Esophagus muscularis mucosa (tissue), 4 donors: Measurements from ENCODE around the gene EDARADD. TPM values are rescaled to one million over a fixed set of nuclear protein-coding genes. Genes with fewer than 3 reads are reported as not detected.

ENCODE experiments used
- DNase-seq: peaks from one replicate; pipeline ENCODE4 v3.0.0-alpha.2; 2017; ENCODE audit errors: extremely low spot score
- H3K27ac ChIP-seq, 4 donors: fragments of 200-600 bp; sonication (generic); replicated peaks in 1 of 4; 1 replicate in 3 of 4; 2 replicates in 1 of 4; pipeline ENCODE4 v1.5.1; 2016 to 2019; ENCODE audit warnings: mild to moderate bottlenecking in 1 of 4
- H3K27me3 ChIP-seq, 4 donors: fragments of 200-600 bp; sonication (generic); one replicate each; pipeline versions ENCODE4 v1.5.1 to v1.6.0; 2016 to 2019
- H3K36me3 ChIP-seq, 4 donors: fragments of 200-600 bp; sonication (generic); one replicate each; pipeline ENCODE4 v1.5.1; 2016 to 2019
- H3K4me1 ChIP-seq, 4 donors: fragments of 200-600 bp; sonication (generic); one replicate each; pipeline ENCODE4 v1.5.1; 2016 to 2019
- H3K4me3 ChIP-seq, 4 donors: fragments of 200-600 bp; sonication (generic); 1 replicate in 2 of 4; 2 replicates in 2 of 4; pipeline ENCODE4 v1.5.1; 2016 to 2019; ENCODE audit warnings: mild to moderate bottlenecking in 4 of 4, moderate library complexity in 1 of 4
- H3K9me3 ChIP-seq, 4 donors: fragments of 200-600 bp; sonication (generic); 1 replicate in 3 of 4; 2 replicates in 1 of 4; pipeline ENCODE4 v1.5.1; 2016 to 2019
- EP300 ChIP-seq: sonication (generic); formaldehyde crosslinking; IDR thresholded peaks from one replicate; pipeline ENCODE4 v1.6.1; 2017; ENCODE audit warnings: antibody characterized with exemption
- POLR2A ChIP-seq: fragments of 450-650 bp; IDR thresholded peaks from one replicate; pipeline ENCODE4 v1.6.1; 2017; ENCODE audit warnings: antibody characterized with exemption, moderate library complexity, mild to moderate bottlenecking, low read depth
- POLR2AphosphoS5 ChIP-seq, 2 donors: sonication (generic); formaldehyde crosslinking; IDR thresholded peaks; one replicate each; pipeline ENCODE4 v1.6.1; 2017; ENCODE audit warnings: antibody characterized with exemption in 2 of 2
- WGBS: methylation state at CpG from one replicate; pipeline ENCODE4 v1.1.5; 2018; 5-methylcytosine and 5-hydroxymethylcytosine counted together
- intact Hi-C: fragments of 100-400 bp; cut with DNase I; formaldehyde crosslinking; loops from one replicate; pipeline ENCODE4 v1.15.1; 2023
- total RNA-seq, 4 donors: library from RNA; depleted of rRNA; stranded (reverse); fragments of >200 nt; gene quantifications; one replicate each; pipeline versions ENCODE4 v1.1.0 to v1.2.1, GENCODE V29; 2016
- TF ChIP-seq, protein P1 (sequence below), 3 experiments: fragments of 200-600 bp in 2 of 3; fragments of 450-650 bp in 1 of 3; sonication (generic) in 2 of 3; IDR thresholded peaks; one replicate each; pipeline ENCODE4 v1.5.1; 2017 to 2019; ENCODE audit warnings: antibody characterized with exemption in 3 of 3, mild to moderate bottlenecking in 2 of 3, moderate library complexity in 1 of 3

EDARADD gene
- total RNA-seq, 4 donors from 2014 or later = 0.66 to 1.6 TPM; not detected in 2

DNA sequence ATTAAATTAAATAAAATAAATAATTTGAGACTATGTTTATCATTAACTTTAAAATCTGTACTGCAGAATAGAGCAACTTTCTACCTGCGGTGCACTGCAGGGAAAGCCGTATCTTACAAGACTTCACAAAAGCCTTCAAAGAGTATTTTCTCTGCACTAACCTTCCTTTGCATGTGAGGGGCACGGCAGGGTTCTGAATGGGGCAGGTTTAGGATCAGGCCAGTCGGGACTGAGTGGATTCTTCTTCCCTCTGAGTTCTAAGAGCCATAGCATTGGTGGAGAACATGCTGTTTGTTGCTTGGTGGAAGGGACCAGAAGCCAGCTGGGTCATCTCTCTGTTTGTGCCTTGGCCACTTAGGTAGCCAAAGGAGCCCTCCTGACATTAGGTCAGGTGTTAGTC is 74.5 kb downstream of the EDARADD start:
- Histone ChIP-seq H3K36me3 (no peaks in the 10 kb centered on the region), H3K4me1 (peaks cover 0 to 9% (median 0%) of the 10 kb centered on the region in 4 donors), H3K9me3 (no peaks in the 10 kb centered on the region), H3K27ac (no peak overlapping the region), H3K27me3 (peaks cover 0 to 29% (median 0%) of the 10 kb centered on the region in 4 donors), H3K4me3 (no peak overlapping the region)
- DNase-seq = no peak
- 85% methylated on average over 4 of the region's 4 CpGs for WGBS
- intact Hi-C loops = no loop called here
- TF ChIP-seq EP300 (no peak), POLR2A (no peak), POLR2AphosphoS5 (IDR thresholded peaks at IDR 0.05) (no peak)
- TF ChIP-seq, protein P1, sequence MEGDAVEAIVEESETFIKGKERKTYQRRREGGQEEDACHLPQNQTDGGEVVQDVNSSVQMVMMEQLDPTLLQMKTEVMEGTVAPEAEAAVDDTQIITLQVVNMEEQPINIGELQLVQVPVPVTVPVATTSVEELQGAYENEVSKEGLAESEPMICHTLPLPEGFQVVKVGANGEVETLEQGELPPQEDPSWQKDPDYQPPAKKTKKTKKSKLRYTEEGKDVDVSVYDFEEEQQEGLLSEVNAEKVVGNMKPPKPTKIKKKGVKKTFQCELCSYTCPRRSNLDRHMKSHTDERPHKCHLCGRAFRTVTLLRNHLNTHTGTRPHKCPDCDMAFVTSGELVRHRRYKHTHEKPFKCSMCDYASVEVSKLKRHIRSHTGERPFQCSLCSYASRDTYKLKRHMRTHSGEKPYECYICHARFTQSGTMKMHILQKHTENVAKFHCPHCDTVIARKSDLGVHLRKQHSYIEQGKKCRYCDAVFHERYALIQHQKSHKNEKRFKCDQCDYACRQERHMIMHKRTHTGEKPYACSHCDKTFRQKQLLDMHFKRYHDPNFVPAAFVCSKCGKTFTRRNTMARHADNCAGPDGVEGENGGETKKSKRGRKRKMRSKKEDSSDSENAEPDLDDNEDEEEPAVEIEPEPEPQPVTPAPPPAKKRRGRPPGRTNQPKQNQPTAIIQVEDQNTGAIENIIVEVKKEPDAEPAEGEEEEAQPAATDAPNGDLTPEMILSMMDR (IDR thresholded peaks at IDR 0.05) = no peak

DNA sequence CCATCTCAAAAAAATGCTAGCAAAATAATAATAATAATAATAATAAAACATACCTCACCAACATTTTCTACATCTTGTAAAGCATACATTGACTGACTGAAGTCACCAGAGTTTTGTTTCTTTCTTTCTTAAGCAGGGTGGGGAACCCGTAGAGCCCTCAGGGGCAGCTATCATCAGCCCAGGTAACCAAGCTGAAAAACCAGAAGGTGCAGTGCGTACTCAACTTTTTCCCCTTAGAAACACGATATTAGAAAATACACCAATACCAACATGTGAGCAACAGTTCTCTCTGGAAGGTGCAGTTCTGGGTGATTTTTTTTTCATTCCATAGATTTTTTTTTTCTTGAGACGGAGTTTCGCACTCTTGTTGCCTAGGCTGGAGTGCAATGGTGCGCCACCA is 75.4 kb downstream of the EDARADD start:
- WGBS = 98% methylated on average over 6 of the region's 6 CpGs
- Histone ChIP-seq H3K36me3 (no peaks in the 10 kb centered on the region), H3K27ac (no peak overlapping the region), H3K9me3 (no peaks in the 10 kb centered on the region), H3K4me1 (peaks cover 0 to 9% (median 0%) of the 10 kb centered on the region in 4 donors), H3K4me3 (no peak overlapping the region), H3K27me3 (peaks cover 0 to 35% (median 0%) of the 10 kb centered on the region in 4 donors)
- DNase-seq = no peak
- intact Hi-C loops = no loop called here
- TF ChIP-seq EP300 = no peak
- no peak for TF ChIP-seq POLR2AphosphoS5 (IDR thresholded peaks at IDR 0.05)
- TF ChIP-seq, protein P1 (IDR thresholded peaks at IDR 0.05) = no peak
- TF ChIP-seq POLR2A = no peak

DNA sequence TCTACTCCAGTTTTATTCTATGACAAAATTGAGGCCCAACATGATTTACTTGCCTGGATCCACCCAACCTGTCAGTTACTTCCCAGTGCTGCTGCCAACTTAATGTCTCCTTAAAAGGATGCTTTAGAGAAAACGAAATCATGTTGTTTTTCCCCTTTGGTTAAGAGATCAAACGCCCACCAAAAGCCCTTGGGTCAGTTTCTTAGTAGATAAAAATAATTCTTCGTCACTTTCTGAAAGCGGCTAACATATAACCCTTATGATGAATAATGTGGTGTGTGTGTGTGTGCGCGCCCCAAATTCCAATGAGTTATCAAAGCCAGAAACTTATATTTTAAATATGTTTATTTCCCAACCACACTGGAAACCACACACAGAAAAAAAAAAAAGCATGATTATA is 77.0 kb downstream of the EDARADD start:
- H3K4me3 ChIP-seq = no peak overlapping the region
- H3K27ac ChIP-seq = no peak overlapping the region
- 84% methylated on average over 6 of the region's 6 CpGs for WGBS
- peaks cover 0 to 9% (median 0%) of the 10 kb centered on the region in 4 donors for H3K4me1 ChIP-seq
- H3K36me3 ChIP-seq = no peaks in the 10 kb centered on the region
- TF ChIP-seq EP300 (no peak), POLR2A (no peak), POLR2AphosphoS5 (IDR thresholded peaks at IDR 0.05) (no peak)
- TF ChIP-seq, protein P1 (IDR thresholded peaks at IDR 0.05) = no peak
- intact Hi-C loops = no loop called here
- H3K9me3 ChIP-seq = no peaks in the 10 kb centered on the region
- DNase-seq = no peak
- peaks cover 0 to 42% (median 0%) of the 10 kb centered on the region in 4 donors for H3K27me3 ChIP-seq

DNA sequence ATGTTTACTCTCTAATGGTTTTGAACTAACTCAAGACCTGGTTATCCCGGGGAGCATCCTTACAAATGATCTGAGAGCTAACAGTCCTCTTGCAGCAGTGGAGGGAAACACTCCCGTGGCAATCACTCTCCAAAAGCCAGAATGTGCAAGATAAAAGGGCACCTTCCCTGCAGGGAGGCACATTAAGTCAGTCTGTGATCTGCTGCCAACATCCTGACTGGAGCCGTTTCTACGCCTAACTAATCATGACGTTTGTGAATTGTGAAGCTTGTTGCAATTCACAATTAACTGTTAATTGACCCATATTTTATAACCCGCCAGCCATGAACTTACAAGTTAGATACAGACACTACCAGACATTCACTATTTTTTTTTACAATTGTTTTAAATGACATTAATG is 77.6 kb downstream of the EDARADD start:
- WGBS = 33% methylated on average over 6 of the region's 6 CpGs
- intact Hi-C loops = no loop called here
- H3K27ac ChIP-seq = no peak overlapping the region
- H3K4me1 ChIP-seq = peaks cover 0 to 9% (median 0%) of the 10 kb centered on the region in 4 donors
- H3K36me3 ChIP-seq = no peaks in the 10 kb centered on the region
- H3K4me3 ChIP-seq = no peak overlapping the region
- no peak for DNase-seq
- no peak for TF ChIP-seq EP300
- TF ChIP-seq POLR2A = no peak
- TF ChIP-seq POLR2AphosphoS5 (IDR thresholded peaks at IDR 0.05) = no peak
- TF ChIP-seq, protein P1 (IDR thresholded peaks at IDR 0.05) = no peak
- H3K9me3 ChIP-seq = no peaks in the 10 kb centered on the region
- peaks cover 0 to 44% (median 0%) of the 10 kb centered on the region in 4 donors for H3K27me3 ChIP-seq
